Adrenal gland (tissue), 12 donors: ENCODE data around the gene DDI2. TPM values are rescaled to one million over a fixed set of nuclear protein-coding genes. Genes with fewer than 3 reads are reported as not detected.
A peak's percentile ranks its signal among the peaks of the same experiment; 100 is the strongest.

Experiments used
- DNase-seq, 7 donors: peaks; one replicate each; pipeline ENCODE4 v3.0.0-alpha.2; 2019 to 2020
- H3K27ac ChIP-seq, 5 donors: fragments of 200-600 bp; sonication (generic) in 4 of 5; 1 replicate in 3 of 5; 2 replicates in 2 of 5; pipeline versions ENCODE4 v1.5.1 to v1.8.0; 2016 to 2020; ENCODE audit warnings: mild to moderate bottlenecking in 1 of 5
- H3K27me3 ChIP-seq: fragments of 200-600 bp; 2 replicates; pipeline ENCODE4 v1.8.0; 2021
- H3K36me3 ChIP-seq, 2 donors: fragments of 200-600 bp; replicated peaks in 1 of 2; 1 replicate in 1 of 2; 2 replicates in 1 of 2; pipeline versions ENCODE4 v1.5.1 to v1.8.0; 2018 to 2022
- H3K4me1 ChIP-seq, 2 donors: fragments of 200-600 bp; replicated peaks in 1 of 2; 1 replicate in 1 of 2; 2 replicates in 1 of 2; pipeline versions ENCODE4 v1.5.1 to v1.8.0; 2018 to 2021
- H3K4me3 ChIP-seq, 4 donors: fragments of 200-600 bp; sonication (generic) in 3 of 4; one replicate each; pipeline ENCODE4 v1.5.1; 2016 to 2018
- H3K9me3 ChIP-seq, 3 donors: fragments of 200-600 bp; sonication (generic) in 1 of 3; replicated peaks in 1 of 3; 1 replicate in 2 of 3; 2 replicates in 1 of 3; pipeline versions ENCODE4 v1.5.1 to v1.8.0; 2016 to 2021
- CTCF ChIP-seq, 6 experiments: fragments of 450-650 bp in 4 of 6; fragments of 200-600 bp in 2 of 6; sonication (generic) in 1 of 6; IDR thresholded peaks; 1 replicate in 5 of 6; 2 replicates in 1 of 6; pipeline versions ENCODE4 v1.5.1 to v1.8.0; 2016 to 2021; ENCODE audit warnings: antibody characterized with exemption in 6 of 6, mild to moderate bottlenecking in 2 of 6, moderate library complexity in 1 of 6
- POLR2A ChIP-seq, 2 donors: fragments of 450-650 bp; IDR thresholded peaks; one replicate each; pipeline ENCODE4 v1.6.1; 2017; ENCODE audit warnings: antibody characterized with exemption in 2 of 2, mild to moderate bottlenecking in 2 of 2, moderate library complexity in 1 of 2
- WGBS, 4 donors: extraction: QIAGEN DNeasy Blood & Tissue Kit in 2 of 4; methylation state at CpG; one replicate each; pipeline versions ENCODE4 v1.1.5 to v1.1.7; 2013 to 2017; 5-methylcytosine and 5-hydroxymethylcytosine counted together
- intact Hi-C, 2 donors: fragments of 100-400 bp; cut with DNase I; formaldehyde crosslinking; loops; one replicate each; pipeline versions ENCODE4 v1.14.1 to v1.15.0; 2022 to 2023
- polyA plus RNA-seq, 3 donors: library from polyadenylated mRNA; stranded (reverse); fragments of 200-250 nt in 2 of 3; fragments of 350-450 nt in 1 of 3; fragmentation: Illumina TruSeq in 1 of 3; extraction: RNeasy Lipid Tissue Mini Kit (QIAGEN cat#74804) in 1 of 3; gene quantifications; one replicate each; pipeline ENCODE4 v1.2.3, GENCODE V29; 2013 to 2014
- total RNA-seq, 9 donors: library from RNA; depleted of rRNA in 4 of 9; stranded (reverse); fragments of >200 nt in 4 of 9; fragments of 120-200 nt in 1 of 9; fragmentation: NEBNext Ultra II Directional in 1 of 9; extraction: Animal tissue kit (Norgen Biotek cat#: 25700) in 1 of 9; gene quantifications; one replicate each; pipeline versions ENCODE4 v1.1.0 to v1.2.4, GENCODE V29; 2013 to 2023
- donor health status: healthy with polysubstance abuse.
- donor health status: Bipolar disorder and iron deficiency.
- donor health status: DM: yes; HTN: yes; CAD: no.
- donor health status: DM: no; HTN: no; CAD: no.
- donor health status: DM: no; HTN: no; CAD: no.
- donor health status: DM: yes; HTN: yes; CAD: no.

Gene DDI2
- total and polyA plus RNA-seq, 12 donors: 5.3 to 46.3 (median 27.2) TPM

DNA sequence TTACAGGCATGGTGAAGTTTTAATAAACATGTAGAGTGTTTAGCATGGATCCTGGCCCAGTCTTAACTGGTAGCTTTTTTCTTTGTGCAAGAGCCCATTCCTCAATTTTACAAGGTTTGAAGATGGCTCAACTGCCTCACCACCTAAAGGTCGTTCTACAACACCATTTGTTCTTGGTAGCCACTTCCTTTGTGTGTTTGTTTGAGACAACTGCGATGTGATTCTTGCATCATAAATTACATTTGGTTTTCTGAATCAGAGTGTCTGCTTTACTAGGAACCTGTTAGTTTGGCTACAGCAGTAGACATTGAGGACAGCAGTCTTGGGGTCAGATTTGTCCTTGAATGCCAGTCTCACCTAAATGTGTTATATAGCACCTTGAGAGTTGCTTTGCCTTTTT is 70.2 kb downstream of the DDI2 start:
- H3K9me3 ChIP-seq: no peaks in the 10 kb centered on the region
- TF ChIP-seq CTCF (IDR thresholded peaks at IDR 0.05) (no peak), POLR2A (IDR thresholded peaks at IDR 0.05) (no peak)
- intact Hi-C loops: no loop called here
- H3K36me3 ChIP-seq: no peaks in the 10 kb centered on the region
- no peak overlapping the region for H3K4me3 ChIP-seq
- no peak overlapping the region for H3K27ac ChIP-seq
- H3K27me3 ChIP-seq: no peaks in the 10 kb centered on the region
- 51 to 75% (median 65%) methylated on average over 2 of the region's 2 CpGs for WGBS, 4 donors
- peaks cover 10 to 37% of the 10 kb centered on the region in 2 donors for H3K4me1 ChIP-seq
- no peak for DNase-seq

GRCh38 chr1:15690317-15690716 is 73.1 kb downstream of the DDI2 start:
- 95 to 98% (median 97%) methylated on average over 6 of the region's 6 CpGs for WGBS, 4 donors

DNA sequence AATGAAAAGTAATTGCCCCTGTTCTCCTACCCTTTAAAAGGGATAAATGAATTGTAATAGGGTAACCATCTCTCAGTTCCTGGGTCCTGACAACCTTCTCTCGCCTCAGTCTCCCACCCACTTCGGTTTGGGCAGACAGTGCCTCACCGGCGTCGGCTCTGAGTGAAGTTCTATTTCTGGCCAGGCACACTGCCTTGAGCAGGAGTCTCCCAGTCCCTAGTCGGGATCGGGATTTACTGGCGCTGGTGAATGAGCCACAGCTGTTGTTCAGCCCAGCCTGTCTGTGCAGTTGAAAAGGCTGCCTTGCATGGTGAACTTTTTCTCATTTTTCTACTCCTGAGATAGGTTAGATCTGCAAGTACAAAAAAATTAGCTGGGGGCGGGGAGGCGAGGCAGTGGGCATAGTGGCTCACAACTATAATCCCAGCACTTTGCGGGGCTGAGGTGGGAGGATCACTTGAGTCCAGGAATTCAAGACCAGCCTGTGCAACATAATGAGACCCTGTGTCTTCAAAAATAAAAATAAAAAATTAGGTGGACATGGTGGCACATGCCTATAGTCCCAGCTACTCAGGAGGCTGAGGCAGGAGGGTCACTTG is 74.3 kb downstream of the DDI2 start:
- Histone ChIP-seq H3K4me1 (peaks cover 5 to 25% of the 10 kb centered on the region in 2 donors), H3K27me3 (no peaks in the 10 kb centered on the region), H3K4me3 (no peak overlapping the region), H3K9me3 (no peaks in the 10 kb centered on the region), H3K27ac (peak overlapping the region in 1 of 5 donors; percentile 37), H3K36me3 (peaks cover 0 to 3% of the 10 kb centered on the region in 2 donors)
- intact Hi-C loops: no loop called here
- WGBS, 4 donors: 58 to 64% (median 59%) methylated on average over 11 of the region's 11 CpGs
- DNase-seq: peak in 3 of 7 donors; percentile 35 to 41 (median 41)
- TF ChIP-seq POLR2A (IDR thresholded peaks at IDR 0.05) (no peak), CTCF (IDR thresholded peaks at IDR 0.05) (no peak)

More at GRCh38 chr1:15690317-15690716, 73.1 kb downstream of the DDI2 start:
- Histone ChIP-seq H3K4me1 (peaks cover 5 to 37% of the 10 kb centered on the region in 2 donors), H3K27ac (no peak overlapping the region), H3K27me3 (no peaks in the 10 kb centered on the region), H3K4me3 (no peak overlapping the region), H3K9me3 (no peaks in the 10 kb centered on the region), H3K36me3 (no peaks in the 10 kb centered on the region)
- TF ChIP-seq POLR2A (IDR thresholded peaks at IDR 0.05) (no peak), CTCF (IDR thresholded peaks at IDR 0.05) (no peak)
- DNase-seq: no peak
- intact Hi-C loops: no loop called here

DNA sequence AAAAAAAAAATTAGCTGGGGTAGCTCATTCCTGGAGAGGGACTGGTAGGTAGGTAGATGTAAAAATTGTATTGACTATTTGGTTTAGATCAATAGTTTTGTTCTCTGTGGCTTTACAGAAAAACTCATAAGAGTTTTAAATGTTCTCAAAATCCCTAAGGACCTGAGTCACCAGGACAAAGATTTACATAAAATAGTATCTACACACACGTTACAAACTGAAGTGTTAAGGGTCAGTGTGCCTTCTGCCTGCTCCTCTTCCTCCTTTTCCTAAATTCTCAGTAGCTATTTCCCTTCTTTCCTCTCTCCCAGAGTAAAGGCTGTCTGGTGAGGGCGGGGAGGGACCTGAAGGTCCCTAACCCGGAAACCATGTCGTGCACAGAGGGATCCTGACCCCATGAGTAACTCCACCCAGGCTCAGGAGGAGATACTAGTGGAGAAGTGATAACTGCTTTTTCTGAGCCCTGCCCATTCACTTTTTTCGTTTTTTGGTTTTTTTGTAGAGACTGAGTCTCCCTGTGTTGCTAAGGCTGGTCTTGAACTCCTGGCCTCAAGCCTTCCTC is 74.9 kb downstream of the DDI2 start:
- peaks cover 0 to 6% of the 10 kb centered on the region in 2 donors for H3K36me3 ChIP-seq
- H3K27me3 ChIP-seq: no peaks in the 10 kb centered on the region
- no peak overlapping the region for H3K4me3 ChIP-seq
- no peaks in the 10 kb centered on the region for H3K9me3 ChIP-seq
- peaks cover 5 to 25% of the 10 kb centered on the region in 2 donors for H3K4me1 ChIP-seq
- 45 to 54% (median 52%) methylated on average over 5 of the region's 5 CpGs for WGBS, 4 donors
- DNase-seq: peak in 1 of 7 donors; percentile 40
- intact Hi-C loops: no loop called here
- peak overlapping the region in 1 of 5 donors; percentile 6 for H3K27ac ChIP-seq
- no peak for TF ChIP-seq POLR2A (IDR thresholded peaks at IDR 0.05)
- no peak for TF ChIP-seq CTCF (IDR thresholded peaks at IDR 0.05)
